Stimulated activated CD8-positive, alpha-beta memory T cell treated with anti-CD3 and anti-CD28 coated beads, Interleukin-15, amount 100 ng/mL, for 1 hour (primary cell): ENCODE data around the gene AAK1.
"Not testable (repeated sequence)": the region's sequence is repeated elsewhere in the genome, so short reads cannot be mapped to it uniquely, and the experiment has no call there.

ENCODE experiments used
- DNase-seq: peaks from one replicate; pipeline ENCODE4 v3.0.0-alpha.2; 2020; ENCODE audit warnings: low read depth

Gene AAK1

DNA sequence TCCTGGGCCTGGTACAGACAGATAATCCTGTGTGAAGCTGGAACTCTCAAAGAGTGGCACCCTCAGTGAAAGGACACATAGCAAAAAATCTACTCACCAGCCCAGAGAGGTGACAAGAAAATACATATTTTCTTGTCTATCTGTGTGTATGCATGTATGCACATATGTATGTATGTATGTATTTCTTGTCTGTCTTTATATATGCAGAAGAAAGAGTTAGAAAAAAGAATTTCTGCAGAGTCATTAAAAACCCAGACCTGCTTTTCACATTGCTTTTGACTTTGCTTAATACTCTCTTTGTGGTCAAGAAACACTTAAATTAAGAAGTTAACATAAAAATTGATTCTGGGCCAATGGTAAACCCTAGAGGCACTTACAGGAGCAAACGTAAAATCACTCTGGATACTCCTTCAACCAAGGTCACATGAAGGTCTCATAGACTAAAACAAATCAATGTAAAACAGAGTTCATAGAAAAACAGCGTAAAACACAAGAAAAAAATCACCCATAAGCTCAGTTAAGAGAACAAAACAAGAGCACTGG lies 16.5 kb upstream of the AAK1 start:
- DNase-seq: no peak

DNA sequence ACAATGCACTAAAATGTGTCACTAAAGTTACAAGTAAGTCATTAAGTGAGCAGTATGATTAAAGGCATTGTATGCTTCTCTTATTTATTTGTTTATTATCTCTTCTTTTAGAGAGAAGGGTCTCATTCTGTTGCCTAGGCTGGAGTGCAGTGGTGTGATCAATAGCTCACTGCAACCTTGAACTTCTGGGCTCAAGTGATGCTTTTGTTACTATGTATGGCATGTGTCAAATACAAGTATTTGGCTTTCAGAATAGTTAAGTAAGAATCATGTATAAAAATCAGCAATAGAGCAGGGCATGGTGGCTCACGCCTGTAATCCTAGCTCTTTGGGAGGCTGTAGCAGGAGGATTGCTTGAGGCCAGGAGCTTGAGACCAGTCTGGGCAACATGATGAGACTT lies 15.8 kb upstream of the AAK1 start:
- no peak for DNase-seq

DNA sequence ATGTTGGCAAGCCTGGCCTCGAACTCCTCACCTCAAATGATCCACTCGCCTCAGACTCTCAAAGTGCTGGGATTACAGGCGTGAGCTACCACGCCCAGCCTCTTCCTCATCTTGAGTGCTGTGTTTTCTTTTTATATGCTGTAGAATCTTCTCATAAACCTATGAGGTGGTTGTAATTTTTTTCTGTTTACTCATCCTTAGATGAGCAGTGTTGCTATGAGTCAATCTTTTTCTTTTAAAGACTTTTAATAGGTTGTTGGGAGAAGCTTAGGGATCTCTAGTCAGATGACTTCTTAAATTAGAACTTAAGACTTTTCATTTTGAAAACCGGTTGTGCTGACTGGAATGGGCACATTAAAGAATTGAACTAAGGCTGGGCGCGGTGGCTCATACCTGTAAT lies 8.7 kb upstream of the AAK1 start:
- no peak for DNase-seq

DNA sequence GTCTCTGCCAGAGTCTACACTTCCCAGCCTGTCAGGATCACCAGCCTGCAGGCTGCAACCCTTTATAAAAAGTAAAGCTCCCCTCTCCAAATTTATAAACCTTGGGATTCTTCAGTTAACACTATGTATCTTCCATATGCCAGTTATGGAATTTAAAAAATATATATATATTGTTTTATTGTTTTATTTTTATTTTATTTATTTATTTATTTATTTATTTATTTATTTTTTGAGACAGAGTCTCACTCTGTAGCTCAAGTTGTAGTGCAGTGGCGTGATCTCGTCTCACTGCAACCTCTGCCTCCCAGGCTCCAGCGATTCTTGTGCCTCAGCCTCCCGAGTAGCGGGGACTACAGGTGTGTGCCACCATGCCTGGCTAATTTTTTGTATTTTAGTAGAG lies 3.7 kb upstream of the AAK1 start:
- DNase-seq: not testable (repeated sequence)

DNA sequence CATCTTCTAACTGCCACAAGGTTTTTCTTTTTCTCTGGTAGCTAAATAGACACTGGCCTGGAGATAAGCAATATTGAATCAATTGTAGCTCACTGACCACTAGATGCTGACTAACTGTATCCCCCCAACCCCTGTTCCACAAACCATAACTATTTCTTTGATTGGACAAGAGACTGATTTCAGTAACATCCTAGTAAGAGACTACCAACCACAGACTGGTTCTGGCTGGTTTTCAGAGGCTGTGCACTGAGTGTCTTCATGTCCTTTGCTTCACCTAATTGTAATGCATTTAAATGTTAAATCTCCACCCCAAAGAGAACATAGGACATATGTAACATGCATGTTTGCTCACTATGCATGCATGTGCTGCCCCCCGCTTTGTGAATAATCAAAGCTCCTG lies 3.2 kb upstream of the AAK1 start:
- DNase-seq: no peak

DNA sequence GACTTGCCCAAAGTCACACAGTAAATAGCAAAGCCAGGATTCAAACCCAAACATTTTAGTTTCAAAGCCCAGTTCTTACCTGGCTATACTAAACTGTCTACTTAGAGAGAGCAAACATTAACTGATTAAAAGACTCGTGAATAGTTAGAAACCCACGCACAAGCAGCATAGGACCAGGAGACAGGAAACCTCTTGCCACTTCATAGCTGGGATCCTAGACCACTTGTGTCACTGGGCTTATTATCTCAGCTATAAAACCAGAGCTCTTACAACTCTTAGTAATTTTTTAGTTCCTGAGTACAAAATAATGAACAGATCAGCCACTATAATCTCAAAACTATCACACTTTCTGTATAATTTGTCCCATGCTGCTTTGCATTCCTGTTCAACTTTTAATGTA lies 2.4 kb upstream of the AAK1 start:
- no peak for DNase-seq

DNA sequence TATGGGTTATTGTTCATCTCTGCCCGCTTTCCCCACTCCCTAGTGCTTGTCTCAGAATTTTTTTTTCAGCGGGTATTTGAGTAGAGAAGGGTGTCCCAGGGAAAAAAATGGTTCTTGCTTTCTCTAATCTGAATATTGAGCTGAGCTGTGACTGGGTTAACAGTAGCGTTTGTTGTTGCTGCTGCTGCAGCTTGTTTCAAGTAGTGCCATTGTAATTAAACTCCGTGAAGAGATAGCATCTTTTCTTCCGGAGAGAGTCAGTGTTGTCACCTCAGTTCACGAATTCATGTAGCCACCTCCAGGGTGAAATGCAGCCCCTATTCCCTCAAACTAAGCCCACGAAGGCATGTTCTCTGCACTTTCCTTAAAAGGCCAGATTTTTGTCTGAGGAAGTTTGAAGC lies 1.5 kb upstream of the AAK1 start:
- no peak for DNase-seq

DNA sequence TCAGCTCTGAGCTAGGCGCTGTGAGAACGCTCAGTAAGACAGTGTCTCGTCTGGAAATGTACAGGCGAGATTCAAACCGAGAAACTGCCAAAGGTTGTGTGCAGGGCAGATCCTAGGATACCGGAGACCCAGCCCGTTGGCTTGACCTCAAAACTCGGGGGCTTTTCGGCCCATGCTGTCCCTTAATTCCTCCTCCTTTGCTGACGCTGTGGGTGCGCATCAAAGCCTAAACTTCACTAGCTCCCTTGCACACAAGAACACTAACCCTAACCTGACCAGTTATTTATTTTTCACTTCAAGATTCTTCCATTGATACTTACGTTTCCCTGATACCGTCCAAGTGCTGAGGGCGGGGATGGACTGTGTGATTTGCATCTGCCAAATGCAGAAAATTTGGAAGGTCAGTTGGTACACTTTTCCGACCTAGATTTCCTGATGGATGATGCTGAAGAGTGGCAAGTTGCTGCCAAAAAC lies 1.0 kb upstream of the AAK1 start:
- DNase-seq: no peak

DNA sequence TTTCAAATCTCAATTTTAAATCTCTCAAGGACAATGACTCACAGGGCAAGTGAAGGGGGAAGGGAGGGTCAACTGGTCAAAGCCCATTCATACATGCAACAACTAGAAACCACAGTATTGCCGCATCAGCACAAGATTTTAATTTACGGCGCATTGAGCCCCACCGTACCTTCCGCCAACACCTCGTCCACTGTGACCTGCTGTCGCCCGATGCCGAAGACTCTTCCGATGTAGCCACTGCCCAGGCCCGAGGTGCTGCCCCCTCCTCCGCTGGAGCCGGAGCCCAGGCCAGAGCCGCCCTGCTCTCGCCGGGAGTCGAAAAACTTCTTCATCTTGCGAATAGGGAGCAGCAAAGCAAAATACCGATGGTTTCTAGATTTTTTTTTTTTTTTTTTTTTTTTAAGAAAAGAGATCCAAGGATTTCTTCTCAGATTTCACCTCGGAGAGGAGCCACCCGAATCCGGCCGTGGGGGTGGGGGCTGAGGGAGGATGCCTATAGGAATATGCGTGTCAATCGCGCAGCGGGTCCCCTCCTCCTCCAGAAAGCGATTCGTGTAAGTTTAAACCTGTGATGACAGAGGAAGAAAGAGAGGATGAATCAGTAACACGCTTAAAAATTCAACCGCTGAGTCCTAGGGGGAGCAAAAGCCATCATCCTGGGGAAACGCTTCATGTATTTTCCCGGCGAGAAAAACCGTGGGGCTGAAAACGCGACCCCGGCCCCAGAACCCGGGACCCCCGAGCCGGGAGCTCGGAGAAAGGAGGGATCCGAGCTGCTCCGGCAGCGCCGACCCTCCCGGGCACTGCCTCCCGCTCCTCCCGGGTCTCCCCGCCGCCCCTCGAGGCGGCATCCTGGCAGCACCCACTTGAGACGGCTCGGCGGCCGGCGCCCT lies 584 bp downstream of the AAK1 start:
- no peak for DNase-seq

DNA sequence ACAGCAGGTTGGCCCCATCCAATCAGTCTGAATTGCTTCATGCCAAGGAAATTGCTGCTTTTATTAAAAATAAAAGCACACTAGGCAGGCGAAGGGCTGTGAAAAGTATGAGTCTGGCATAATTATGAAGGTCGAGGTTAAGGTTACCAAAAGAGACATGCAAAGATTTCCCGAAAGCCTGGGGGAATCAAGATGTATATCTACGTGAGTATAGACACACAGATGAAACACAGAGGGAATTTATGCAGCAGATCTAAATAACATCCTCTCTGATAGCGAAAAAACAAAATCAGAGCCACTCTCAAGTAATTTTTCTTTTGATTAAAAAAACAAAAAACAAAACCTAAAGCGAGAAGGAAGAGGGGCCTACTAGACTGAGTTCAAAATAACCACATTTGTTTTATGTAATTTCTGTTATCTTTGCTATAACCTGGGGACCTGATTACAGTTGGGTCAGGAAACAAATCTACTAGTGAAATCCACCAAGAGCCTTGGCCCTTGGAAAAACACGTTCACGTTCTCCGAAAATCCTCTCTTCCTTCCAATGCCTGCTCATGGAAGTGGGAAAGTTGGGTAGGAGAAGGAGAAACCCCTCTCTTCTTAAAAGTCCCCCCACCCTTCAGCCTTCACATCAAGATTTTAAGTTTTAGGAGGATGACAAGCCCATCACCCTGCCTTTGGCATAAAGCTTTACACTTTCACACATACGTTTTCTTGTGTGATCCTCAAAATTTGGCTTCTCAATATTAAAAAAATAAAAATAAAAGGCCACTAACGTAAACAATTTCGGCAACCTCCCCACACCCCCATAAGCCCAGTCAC lies 1.4 kb downstream of the AAK1 start:
- no peak for DNase-seq

DNA sequence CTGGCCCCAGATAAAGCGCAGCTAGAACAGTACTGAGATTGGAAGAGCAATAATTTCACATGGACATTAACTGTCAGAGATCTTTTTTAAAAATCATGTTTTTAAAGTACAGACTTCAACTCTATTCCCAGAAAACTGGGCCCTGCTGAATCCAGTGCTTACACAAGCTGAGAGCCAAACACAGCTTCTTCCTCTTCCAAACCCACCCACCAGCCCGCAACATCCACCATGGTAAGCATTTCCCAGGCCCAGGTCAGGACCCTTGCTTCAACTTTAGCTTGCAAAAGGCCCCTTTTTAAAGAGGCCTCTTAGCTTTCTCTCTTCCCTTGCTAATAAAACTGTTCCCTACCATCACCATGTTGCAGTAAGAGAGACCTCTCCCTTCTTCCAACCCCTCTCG lies 2.1 kb downstream of the AAK1 start:
- no peak for DNase-seq

DNA sequence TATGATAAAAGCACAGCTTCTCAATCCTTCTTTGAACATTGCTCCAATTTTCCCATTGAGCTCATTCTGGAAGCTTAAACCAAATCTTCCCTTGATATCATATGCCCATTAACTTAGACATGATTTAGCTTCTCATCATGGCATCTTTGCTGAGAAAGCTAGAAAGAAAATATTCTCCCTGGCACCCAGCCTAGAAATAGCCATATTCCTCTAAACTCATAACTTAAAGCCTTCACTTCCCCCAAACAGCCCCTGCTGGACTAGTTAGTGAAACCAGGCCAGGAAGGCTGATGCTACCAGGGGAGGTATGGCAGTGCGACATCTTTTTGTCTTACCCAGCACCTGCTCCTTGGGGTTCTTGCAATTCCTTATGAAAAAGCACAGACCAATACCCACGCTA lies 4.3 kb downstream of the AAK1 start:
- DNase-seq: no peak

DNA sequence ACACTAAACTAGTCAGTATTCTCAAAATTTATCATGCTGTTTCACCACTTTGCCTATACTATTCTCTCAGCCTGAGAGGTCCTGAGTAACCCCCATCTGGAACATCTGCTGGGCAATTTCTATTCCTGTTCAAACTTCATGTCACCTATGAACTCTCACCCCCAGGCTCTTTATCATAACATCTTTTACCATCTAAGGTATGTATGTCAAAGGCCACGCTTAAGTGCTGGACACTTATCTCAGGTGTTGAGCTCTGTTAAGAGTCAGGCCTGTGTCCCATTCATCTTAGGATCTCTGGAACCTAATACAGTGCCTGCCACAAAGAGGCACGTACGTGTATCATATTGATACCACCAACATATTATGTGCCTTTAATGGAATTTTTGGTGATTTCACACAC lies 4.9 kb downstream of the AAK1 start:
- no peak for DNase-seq

DNA sequence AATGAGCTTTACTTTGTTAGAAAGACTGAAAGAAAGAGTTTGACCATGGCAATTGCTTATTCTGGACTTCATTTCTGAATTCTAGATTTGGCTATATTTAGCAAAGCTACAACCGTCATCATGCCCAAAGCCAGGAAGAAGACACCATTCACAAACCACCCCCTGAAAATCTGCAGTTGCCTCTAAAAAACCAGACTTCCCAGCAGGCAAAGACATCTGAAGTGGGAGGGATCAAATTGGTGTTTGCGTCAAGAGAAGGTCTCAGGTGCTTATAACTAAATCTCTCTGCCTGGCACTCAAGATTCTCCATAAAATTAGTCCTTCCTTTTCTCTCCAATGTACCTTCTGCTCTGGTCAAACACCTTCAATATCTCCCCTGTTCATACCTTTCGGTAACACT lies 5.6 kb downstream of the AAK1 start:
- no peak for DNase-seq

DNA sequence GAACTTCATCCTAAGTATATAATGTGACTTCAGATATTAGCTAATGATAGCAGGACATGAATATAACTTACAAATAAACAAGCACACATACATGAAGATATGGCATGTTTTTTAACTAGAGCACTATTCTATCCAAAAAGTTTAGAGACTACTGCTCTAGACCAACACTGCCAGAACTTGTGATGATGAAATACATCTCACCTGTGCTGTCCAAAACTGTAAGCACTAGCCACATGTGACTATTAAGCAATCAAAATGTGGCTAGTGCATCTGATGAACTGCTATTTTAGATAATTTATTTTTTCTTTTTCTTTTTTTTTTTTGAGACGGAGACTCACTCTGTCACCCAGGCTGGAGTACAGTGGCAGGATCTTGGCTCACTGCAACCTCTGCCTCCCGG lies 7.1 kb downstream of the AAK1 start:
- no peak for DNase-seq

DNA sequence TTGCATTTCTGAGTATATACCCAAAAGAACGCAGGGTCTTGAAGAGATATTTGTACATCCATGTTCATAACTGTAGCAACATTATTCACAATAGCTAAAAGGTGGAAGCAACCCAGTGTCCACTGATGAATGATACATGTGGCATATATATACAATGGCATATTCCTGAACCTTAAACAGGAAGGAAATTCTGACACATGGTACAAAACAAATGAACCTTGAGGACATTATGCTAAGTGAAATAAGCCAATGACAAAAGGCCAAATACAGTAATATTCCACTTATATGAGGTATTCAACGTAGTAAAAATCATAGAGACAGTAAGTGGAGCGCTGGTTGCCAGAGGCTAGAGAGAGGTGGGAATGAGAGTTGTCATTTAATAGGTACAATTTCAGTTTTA lies 8.1 kb downstream of the AAK1 start:
- DNase-seq: no peak

DNA sequence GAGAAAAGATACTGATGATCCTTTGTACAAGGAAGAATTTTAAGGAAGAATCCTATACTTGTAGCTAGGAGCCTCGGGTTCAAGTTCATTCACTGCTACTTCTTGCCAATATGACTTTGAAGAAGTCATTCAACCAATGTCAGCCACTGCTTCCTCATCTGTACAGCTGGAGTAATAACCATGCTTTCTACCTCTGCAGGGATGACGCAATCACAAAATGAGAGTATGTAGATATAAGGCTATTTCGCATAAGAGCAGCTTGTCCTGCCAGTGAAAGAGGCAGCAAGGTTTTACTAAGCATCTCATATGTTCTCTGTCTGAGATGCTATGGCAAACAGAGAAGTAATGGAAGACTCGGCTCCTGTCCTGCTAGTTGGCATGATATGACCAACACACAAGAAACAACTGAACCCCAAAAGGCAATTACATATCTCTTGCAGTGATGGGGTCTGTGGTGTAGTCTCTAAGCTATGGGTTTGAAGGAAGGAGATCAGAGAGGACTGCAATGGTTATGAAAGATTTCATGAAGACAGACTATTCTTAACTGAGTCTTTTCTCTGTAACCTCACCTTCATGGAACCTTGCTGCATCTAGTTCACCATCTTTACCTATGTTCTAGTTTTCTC lies 9.2 kb downstream of the AAK1 start:
- no peak for DNase-seq

DNA sequence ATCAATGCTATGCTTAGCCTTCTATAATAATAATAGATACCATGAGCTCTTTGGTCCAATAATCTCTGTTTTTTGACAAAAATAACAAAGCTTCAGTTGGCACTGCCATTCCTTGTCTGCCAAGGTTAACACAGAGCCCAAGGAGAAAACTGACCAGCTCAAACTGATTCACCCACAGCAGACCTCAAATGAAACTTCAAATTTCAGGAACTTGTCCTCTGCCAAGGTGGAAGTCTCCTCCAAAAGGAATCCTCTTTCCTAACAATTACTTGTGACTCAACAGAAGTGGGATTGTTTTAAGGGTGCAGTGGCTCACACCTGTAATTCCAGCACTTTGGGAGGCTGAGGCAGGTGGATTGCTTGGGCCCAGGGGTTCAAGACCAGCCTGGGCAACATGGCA lies 12.1 kb downstream of the AAK1 start:
- no peak for DNase-seq

DNA sequence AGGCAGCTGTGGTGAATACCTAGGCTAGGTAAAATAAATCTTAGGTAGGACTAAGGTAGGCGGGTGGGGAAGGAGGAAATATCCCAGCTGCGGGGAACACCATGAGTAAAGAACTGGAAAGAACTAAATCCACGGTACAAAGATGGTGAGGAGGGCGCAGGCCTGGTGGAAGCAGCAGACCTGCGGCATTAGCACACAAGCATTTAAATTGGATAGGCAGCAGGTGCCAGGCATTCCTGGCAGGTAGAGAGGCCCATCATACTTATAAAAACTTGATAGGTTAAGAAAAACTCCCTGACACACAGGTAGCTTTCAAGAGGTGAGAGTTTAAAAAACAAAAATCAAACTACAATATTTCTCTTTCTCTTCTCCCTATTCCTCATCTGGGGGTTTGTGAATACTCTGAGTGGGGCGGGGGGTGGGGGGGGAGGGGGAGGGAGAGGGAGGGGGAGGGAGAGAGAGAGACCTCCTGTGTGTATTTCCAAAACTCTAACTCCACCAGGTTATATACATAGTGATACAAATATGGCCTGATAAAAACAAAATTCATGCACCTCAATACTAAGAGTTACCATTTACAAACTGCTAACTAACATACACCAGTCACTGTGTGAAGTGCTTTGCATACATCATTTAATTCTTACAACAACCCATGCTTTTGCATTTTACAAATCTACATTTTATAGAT lies 13.5 kb downstream of the AAK1 start:
- DNase-seq: no peak

DNA sequence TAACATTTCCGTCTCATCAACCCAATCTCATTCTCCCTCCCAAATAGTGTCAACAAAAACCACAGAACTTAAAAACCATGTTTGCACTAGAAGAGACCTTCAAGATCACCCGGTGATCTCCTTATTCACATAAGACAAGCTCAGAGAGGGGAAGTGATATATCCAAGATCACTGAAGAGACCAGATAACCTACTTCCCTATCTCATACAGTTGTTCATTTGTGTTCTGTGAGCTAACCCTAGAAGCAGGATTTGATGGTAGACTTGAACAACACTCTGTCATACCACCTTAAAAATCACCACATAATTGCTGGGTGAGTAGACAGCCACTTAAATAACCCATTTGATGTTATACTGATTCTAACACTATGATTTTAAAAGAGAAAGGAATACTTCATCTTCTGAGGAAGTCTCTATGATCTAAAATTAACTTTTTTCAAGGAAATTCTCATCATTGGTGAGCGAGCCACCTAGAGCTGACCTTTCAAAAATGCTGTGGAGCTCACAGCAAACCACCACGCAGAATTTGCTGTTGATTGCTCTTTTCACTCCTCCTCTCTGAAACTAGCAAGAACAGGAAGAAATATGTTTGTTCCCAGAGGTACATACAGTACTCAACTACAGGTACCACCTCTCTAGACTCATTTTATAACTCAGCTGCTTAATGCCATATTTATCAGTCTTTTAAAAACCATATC lies 15.1 kb downstream of the AAK1 start:
- no peak for DNase-seq

DNA sequence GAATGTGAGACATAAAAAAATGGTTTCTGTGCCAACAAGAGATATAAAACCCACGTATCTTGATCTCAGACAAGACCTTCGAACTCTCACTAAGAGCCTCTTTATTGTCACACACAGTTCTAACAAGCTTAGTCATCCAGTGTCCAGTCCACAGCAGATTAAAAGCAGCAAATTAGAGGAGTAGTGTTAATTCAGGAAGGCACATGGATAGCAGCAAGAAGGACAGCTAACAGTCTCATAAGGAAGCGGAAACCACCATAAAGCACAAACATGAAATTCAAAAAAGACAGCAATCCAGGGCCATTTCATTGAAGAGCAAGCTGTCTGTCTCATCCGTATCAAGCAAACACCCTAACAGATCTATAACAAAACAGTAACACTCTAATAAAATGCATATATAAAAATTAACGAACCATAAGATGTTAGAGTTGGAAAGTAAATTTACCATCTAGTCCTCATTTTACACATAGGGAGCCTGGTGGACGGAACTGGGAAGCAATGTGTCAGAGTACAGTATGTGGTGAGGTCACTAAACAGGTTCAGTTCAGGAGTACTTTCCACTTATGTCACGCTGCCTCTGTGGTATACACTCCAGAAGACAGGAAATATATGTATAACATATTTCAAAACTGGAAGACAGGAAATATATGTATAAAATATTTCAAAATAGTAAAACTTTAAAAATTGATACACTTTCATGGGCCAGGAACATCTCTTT lies 18.3 kb downstream of the AAK1 start:
- DNase-seq: no peak
